SK-N-SH treated with all-trans-retinoic acid at 6 μM for 48 hours (cell line): ENCODE results near the gene DDX41.

ENCODE experiments used
- ESRRG ChIP-seq: fragments of 250-450 bp; sonication (Bioruptor Pico); IDR thresholded peaks from 2 replicates; pipeline ENCODE4 v1.6.1; 2021; ENCODE audit warnings: mild to moderate bottlenecking
- RARB ChIP-seq: fragments of 250-450 bp; sonication (Bioruptor Pico); IDR thresholded peaks from 2 replicates; pipeline ENCODE4 v1.8.0; 2021; ENCODE audit warnings: mild to moderate bottlenecking, moderate library complexity
- TOX ChIP-seq: fragments of 250-450 bp; sonication (Bioruptor Pico); IDR thresholded peaks from 2 replicates; pipeline ENCODE4 v1.8.0; 2021; ENCODE audit warnings: mild to moderate bottlenecking, moderate library complexity, borderline replicate concordance
- TSHZ2 ChIP-seq: fragments of 250-450 bp; sonication (Bioruptor Pico); IDR thresholded peaks from 2 replicates; pipeline ENCODE4 v1.5.0; 2020; ENCODE audit warnings: mild to moderate bottlenecking, moderate library complexity
- ZFP30 ChIP-seq: fragments of 450-650 bp; formaldehyde crosslinking; IDR thresholded peaks from 2 replicates; pipeline ENCODE4 v1.5.0; 2022; ENCODE audit warnings: mild to moderate bottlenecking, moderate library complexity
- ZNF8 ChIP-seq: fragments of 450-650 bp; formaldehyde crosslinking; IDR thresholded peaks from 2 replicates; pipeline ENCODE4 v1.5.0; 2020; ENCODE audit warnings: mild to moderate bottlenecking, moderate library complexity
- TF ChIP-seq, protein P1 (sequence below): fragments of 250-450 bp; sonication (Bioruptor Pico); IDR thresholded peaks from 2 replicates; pipeline ENCODE4 v1.5.1; 2021; ENCODE audit warnings: mild to moderate bottlenecking, moderate library complexity
- TF ChIP-seq, protein P2 (sequence below): fragments of 250-450 bp; sonication (Bioruptor Pico); IDR thresholded peaks from 2 replicates; pipeline ENCODE4 v1.8.0; 2020; ENCODE audit warnings: mild to moderate bottlenecking, moderate library complexity, borderline replicate concordance

- TF ChIP-seq ZFP30 (CRISPR knock-in tag) (no peak), ZNF8 (CRISPR knock-in tag) (no peak), TSHZ2 (CRISPR knock-in tag) (no peak), RARB (CRISPR knock-in tag) (no peak), TOX (CRISPR knock-in tag) (no peak), ESRRG (CRISPR knock-in tag) (no peak)
- TF ChIP-seq, protein P1, sequence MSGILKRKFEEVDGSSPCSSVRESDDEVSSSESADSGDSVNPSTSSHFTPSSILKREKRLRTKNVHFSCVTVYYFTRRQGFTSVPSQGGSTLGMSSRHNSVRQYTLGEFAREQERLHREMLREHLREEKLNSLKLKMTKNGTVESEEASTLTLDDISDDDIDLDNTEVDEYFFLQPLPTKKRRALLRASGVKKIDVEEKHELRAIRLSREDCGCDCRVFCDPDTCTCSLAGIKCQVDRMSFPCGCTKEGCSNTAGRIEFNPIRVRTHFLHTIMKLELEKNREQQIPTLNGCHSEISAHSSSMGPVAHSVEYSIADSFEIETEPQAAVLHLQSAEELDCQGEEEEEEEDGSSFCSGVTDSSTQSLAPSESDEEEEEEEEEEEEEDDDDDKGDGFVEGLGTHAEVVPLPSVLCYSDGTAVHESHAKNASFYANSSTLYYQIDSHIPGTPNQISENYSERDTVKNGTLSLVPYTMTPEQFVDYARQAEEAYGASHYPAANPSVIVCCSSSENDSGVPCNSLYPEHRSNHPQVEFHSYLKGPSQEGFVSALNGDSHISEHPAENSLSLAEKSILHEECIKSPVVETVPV = no peak
- TF ChIP-seq, protein P2, sequence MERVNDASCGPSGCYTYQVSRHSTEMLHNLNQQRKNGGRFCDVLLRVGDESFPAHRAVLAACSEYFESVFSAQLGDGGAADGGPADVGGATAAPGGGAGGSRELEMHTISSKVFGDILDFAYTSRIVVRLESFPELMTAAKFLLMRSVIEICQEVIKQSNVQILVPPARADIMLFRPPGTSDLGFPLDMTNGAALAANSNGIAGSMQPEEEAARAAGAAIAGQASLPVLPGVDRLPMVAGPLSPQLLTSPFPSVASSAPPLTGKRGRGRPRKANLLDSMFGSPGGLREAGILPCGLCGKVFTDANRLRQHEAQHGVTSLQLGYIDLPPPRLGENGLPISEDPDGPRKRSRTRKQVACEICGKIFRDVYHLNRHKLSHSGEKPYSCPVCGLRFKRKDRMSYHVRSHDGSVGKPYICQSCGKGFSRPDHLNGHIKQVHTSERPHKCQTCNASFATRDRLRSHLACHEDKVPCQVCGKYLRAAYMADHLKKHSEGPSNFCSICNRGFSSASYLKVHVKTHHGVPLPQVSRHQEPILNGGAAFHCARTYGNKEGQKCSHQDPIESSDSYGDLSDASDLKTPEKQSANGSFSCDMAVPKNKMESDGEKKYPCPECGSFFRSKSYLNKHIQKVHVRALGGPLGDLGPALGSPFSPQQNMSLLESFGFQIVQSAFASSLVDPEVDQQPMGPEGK (CRISPR knock-in tag) = no peak
Observed at GRCh38 chr5:177550122-177550521, 33.4 kb upstream of the DDX41 start.
